ENCODE data around the gene ADCY10.
A peak's percentile ranks its signal among the peaks of the same experiment; 100 is the strongest.

Gene ADCY10

GRCh38 chr1:167803358-167804207 lies 110.4 kb downstream of the ADCY10 start:
- peak; percentile 71 for DNase-seq

DNA sequence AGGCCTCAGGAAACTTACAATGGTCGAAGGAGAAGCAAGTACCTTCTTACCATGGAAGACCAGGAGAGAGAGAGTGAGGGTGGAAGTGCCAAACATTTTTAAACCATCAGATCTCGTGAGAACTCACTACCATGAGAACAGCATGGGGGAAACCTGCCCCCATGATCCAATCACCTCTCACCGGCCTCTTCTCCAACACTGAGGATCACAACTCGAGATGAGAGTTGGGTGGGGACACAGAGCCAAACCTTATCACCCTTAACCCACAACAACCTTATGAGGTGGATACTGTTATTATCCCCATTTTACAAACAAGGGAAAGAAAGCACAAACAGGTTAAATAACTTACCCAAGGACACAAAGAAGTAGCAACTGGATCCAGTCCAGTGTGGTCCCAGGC lies 111.7 kb downstream of the ADCY10 start:
- DNase-seq = no peak

- DNase-seq = no peak
Measured at GRCh38 chr1:167800251-167800650, 113.7 kb downstream of the ADCY10 start.

GRCh38 chr1:167799747-167800146 lies 114.2 kb downstream of the ADCY10 start:
- no peak for DNase-seq

GRCh38 chr1:167798952-167799351 lies 115.0 kb downstream of the ADCY10 start:
- no peak for DNase-seq

- DNase-seq = no peak
Measured at GRCh38 chr1:167797015-167797414, 116.9 kb downstream of the ADCY10 start.

- no peak for DNase-seq
Measured at GRCh38 chr1:167795810-167796740, 117.9 kb downstream of the ADCY10 start.

GRCh38 chr1:167794043-167794442 lies 119.9 kb downstream of the ADCY10 start:
- DNase-seq = no peak

- DNase-seq = no peak
Measured at GRCh38 chr1:167792188-167792565, 121.8 kb downstream of the ADCY10 start.

DNA sequence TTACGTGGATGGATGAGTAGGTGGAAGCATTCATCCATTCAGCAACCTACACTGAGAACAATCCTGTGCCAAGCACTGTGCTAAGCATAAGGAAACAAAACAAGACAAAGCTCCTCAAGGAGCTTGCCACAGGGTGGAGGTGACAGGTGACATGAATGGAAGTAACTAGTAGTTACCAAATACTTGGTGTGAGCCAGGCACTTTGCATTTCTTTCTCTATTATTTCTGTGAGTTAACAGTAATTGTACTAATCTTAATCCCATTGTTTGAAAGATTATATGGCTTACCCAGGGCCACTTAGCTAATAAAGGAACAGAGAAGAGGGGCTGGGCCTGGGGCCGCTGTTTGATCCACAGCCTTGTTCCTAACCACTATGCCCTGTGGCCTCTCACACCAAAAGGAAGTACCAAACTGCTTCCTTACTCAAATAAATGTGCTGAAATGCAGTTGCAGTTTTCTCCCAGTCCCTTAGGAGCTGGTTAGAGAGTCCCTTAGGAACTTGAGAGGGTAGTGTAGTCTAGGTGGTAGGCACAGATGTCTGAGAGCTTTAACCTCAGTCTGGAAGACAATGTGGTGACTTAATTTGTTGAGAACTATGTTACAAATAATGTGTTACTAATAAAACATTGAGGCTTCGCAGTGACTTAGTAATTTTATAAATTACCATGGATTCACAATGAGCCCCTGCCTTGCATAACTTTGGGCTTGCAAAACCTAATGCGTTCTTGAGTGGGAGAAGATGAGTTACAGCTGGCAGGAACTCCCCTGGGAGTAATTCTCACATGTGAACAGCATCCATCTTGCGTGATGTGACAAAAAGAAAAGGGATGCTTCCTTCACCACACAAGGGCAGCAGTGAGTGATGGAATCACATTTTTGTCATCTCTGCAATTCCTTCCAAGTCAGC lies 122.4 kb downstream of the ADCY10 start:
- DNase-seq = no peak

GRCh38 chr1:167790117-167790516 lies 123.8 kb downstream of the ADCY10 start:
- no peak for DNase-seq

GRCh38 chr1:167789501-167789900 lies 124.4 kb downstream of the ADCY10 start:
- DNase-seq = no peak

DNA sequence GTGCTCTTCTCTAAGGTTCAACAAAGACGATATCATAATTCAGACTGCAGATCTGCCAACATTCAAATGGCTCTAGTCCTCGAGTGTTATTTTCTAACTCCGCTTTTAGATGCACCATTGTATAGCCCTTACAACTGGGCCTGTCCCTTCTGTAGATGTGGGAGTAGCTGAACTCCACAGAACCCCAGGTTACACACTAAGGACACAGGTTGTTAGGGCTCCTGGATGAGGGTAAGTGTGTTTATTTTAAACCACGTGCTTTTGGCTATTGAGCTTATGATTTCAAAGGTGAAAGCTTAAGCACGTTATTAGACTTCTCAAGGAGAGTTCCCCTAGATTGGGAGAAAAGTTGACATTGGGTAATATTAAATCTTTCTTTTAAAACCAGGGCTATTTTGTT lies 127.4 kb downstream of the ADCY10 start:
- DNase-seq = no peak

DNA sequence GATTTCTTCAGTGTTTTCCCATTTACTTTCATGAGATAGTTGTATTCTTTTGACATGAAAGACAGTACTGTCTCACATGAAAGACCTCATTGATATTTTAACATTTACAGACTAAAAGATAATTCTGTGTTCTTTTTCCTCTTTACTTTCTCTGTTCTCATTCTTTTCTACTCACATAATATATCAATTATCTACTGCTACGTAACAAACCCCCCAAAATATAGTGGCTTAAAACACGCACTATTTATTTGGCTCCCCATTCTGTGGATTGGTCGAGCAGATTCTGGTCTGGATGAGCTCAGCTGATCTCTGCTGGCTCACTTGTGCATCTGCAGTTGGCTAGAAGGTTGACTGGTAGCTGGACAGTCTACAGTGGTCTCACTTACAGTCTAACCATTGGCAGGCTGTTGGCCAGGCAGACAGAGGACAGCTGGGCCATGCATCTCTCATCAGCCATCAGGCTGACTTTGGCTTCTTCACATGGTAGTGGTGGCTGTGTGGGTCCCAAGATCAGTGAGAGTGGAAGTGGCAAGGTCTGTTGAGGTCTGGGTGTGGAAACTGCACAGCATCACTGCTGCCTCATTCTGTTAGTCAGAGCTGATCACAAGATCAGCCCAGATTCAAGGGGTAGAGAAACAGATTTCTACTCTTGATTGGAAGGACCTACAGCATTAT lies 128.9 kb downstream of the ADCY10 start:
- DNase-seq = no peak

GRCh38 chr1:167782946-167783345 lies 131.0 kb downstream of the ADCY10 start:
- DNase-seq = no peak

DNA sequence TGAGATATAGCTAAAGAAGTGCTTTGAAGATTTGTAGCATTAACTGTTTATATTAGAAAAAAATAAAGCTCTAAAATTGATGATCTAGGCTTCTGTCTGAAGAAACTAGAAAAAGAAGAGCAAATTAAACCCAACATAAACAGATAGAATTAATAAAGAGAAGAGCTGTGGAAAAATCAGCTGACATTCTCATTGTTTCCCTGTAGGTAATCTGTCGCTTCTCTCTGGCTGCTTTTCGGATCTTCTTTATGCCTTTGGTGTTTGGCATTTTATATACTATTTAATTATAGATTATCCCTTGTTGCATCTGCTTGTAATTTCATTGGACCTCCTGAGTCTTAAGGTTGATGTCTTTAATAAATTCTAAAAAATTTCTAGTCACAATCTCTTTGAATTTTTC lies 132.4 kb downstream of the ADCY10 start:
- DNase-seq = no peak

DNA sequence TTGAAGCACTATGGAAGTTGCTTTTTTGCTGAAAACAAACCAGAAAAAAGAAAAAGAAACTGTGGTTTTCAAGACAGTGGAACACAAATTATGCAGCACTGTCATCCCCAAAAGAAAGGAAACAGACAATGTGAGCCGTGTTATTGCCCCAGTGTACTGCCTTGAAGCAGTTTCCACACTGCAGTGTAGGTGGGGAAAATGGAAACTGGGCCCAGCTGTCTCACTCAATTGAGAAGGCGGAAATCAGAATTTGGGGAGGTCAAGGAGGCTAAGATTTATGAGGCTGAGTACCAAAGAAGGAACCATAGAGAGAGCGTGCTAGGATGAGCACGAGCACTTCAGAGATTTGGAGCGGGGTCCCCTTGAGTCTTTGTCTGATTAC lies 136.7 kb downstream of the ADCY10 start:
- DNase-seq = no peak

GRCh38 chr1:167776616-167777268 lies 137.2 kb downstream of the ADCY10 start:
- DNase-seq = no peak

- no peak for DNase-seq
Measured at GRCh38 chr1:167776151-167776550, 137.8 kb downstream of the ADCY10 start.

DNA sequence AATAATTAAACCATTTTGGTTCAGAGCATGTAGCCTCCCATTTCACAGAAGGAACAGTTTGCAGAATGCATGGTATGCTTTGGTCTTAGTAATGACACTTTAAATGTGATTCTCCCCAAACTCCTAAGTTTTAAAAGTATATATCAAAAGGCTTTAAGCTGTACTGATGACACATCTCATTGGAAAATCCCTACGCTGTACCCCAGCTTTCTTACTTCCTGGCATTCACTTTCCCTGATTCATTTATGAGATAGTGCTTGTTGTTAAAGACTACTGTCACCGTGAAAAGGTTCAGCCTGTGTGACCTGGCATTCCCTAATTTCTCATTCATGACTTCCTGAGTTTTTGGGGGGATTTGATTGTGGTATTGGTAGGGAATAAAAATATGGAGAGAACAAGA lies 138.8 kb downstream of the ADCY10 start:
- no peak for DNase-seq

- no peak for DNase-seq
Measured at GRCh38 chr1:167774710-167775109, 139.2 kb downstream of the ADCY10 start.

- DNase-seq = no peak
Measured at GRCh38 chr1:167773516-167773915, 140.4 kb downstream of the ADCY10 start.

Data from 8988T (cell line).